ENCODE measurements around the gene KHDC4. TPM values are rescaled to one million over a fixed set of nuclear protein-coding genes. Genes with fewer than 3 reads are reported as not detected.

KHDC4 gene
- total RNA-seq, 2 experiments from 2014 or later: 82.3 to 87.2 TPM

GRCh38 chr1:155877945-155878344 lies 56.3 kb downstream of the KHDC4 start:
- Mint-ChIP-seq H3K4me1 (ENCODE audit: low read depth) (no peaks in the 10 kb centered on the region), H3K4me3 (no peak overlapping the region)

GRCh38 chr1:155873860-155874259 lies 60.4 kb downstream of the KHDC4 start:
- Mint-ChIP-seq H3K36me3 (ENCODE audit: low read depth) (no peaks in the 10 kb centered on the region), H3K27ac (no peak overlapping the region), H3K27me3 (ENCODE audit: low read depth) (no peaks in the 10 kb centered on the region), H3K9me3 (no peaks in the 10 kb centered on the region), H3K4me3 (no peak overlapping the region), H3K4me1 (ENCODE audit: low read depth) (no peaks in the 10 kb centered on the region)
- no peak for DNase-seq
- intact Hi-C loops (cut with micrococcal nuclease): no loop called here
- CTCF ChIA-PET: no interaction called here

More at GRCh38 chr1:155877945-155878344, 56.3 kb downstream of the KHDC4 start:
- CTCF ChIA-PET: no interaction called here
- Mint-ChIP-seq H3K27me3 (ENCODE audit: low read depth) (no peaks in the 10 kb centered on the region), H3K27ac (no peak overlapping the region), H3K9me3 (no peaks in the 10 kb centered on the region), H3K36me3 (ENCODE audit: low read depth) (no peaks in the 10 kb centered on the region)
- no peak for DNase-seq
- intact Hi-C loops (cut with micrococcal nuclease): no loop called here

DNA sequence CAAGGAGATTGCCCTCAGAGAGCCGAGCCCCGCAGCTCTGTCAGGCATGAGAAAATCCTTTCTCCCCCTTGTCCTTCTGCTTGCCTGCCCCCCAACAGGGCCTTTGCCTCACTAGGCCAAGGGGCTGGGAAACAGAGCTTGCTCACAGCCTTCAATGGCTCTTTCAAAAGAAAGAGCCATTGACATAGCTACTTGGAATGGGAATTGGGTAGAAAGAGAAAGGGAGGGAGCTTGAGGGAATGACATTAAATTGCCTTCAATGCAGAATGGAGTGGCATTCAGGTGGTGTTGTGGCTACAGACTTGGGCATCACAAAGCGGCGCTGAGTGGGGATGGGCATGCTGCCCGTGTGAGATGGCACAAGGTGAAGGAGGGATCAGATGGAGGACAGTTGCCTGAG lies 61.7 kb downstream of the KHDC4 start:
- Mint-ChIP-seq H3K27me3 (ENCODE audit: low read depth) (no peaks in the 10 kb centered on the region), H3K27ac (no peak overlapping the region), H3K4me1 (ENCODE audit: low read depth) (no peaks in the 10 kb centered on the region), H3K4me3 (no peak overlapping the region), H3K9me3 (no peaks in the 10 kb centered on the region), H3K36me3 (ENCODE audit: low read depth) (no peaks in the 10 kb centered on the region)
- CTCF ChIA-PET: interaction anchor here (0.9 kb wide), 1 partner anchor 13 kb away, joined by 3 read pairs; the partner anchor contains the start of gene SYT11
- no peak for DNase-seq
- intact Hi-C loops (cut with micrococcal nuclease): no loop called here

- intact Hi-C loops (cut with micrococcal nuclease): no loop called here
- CTCF ChIA-PET: no interaction called here
- no peaks in the 10 kb centered on the region for H3K36me3 Mint-ChIP-seq (ENCODE audit: low read depth)
- no peaks in the 10 kb centered on the region for H3K9me3 Mint-ChIP-seq
- no peaks in the 10 kb centered on the region for H3K4me1 Mint-ChIP-seq (ENCODE audit: low read depth)
- DNase-seq: no peak
- H3K4me3 Mint-ChIP-seq: no peak overlapping the region
- H3K27ac Mint-ChIP-seq: no peak overlapping the region
- no peaks in the 10 kb centered on the region for H3K27me3 Mint-ChIP-seq (ENCODE audit: low read depth)
Observed at GRCh38 chr1:155871390-155871789, 62.8 kb downstream of the KHDC4 start.

- Mint-ChIP-seq H3K9me3 (no peaks in the 10 kb centered on the region), H3K27ac (no peak overlapping the region), H3K27me3 (ENCODE audit: low read depth) (no peaks in the 10 kb centered on the region), H3K4me1 (ENCODE audit: low read depth) (no peaks in the 10 kb centered on the region), H3K36me3 (ENCODE audit: low read depth) (no peaks in the 10 kb centered on the region), H3K4me3 (no peak overlapping the region)
- DNase-seq: no peak
- intact Hi-C loops (cut with micrococcal nuclease): no loop called here
- CTCF ChIA-PET: no interaction called here
Observed at GRCh38 chr1:155867766-155868165, 66.4 kb downstream of the KHDC4 start.

GRCh38 chr1:155864393-155864792 lies 69.8 kb downstream of the KHDC4 start:
- Mint-ChIP-seq H3K27ac (no peak overlapping the region), H3K27me3 (ENCODE audit: low read depth) (peaks cover 23% of the 10 kb centered on the region), H3K9me3 (no peaks in the 10 kb centered on the region), H3K4me3 (no peak overlapping the region), H3K36me3 (ENCODE audit: low read depth) (no peaks in the 10 kb centered on the region), H3K4me1 (ENCODE audit: low read depth) (peaks cover 14% of the 10 kb centered on the region)
- CTCF ChIA-PET: interaction anchor here (0.6 kb wide), 1 partner anchor 35 kb away, joined by 4 read pairs; no protein-coding TSS in a partner anchor
- no peak for DNase-seq
- intact Hi-C loops (cut with micrococcal nuclease): loop anchor here (5.0 kb wide), 1 partner anchor 602 kb away; the partner anchor contains the start of gene SCAMP3

Small RNA genes lying within 50 kb of the gene (microRNA-seq; reads per million reads assigned to microRNA genes)
- gene MIR6738 (ENCODE audit: borderline microRNAs expressed, borderline replicate concordance): not detected

Other genes with a start within 250 kb of the KHDC4 start
- 10 to 100 TPM; 54.8 to 59.5 TPM for gene YY1AP1, start 245.6 kb downstream of the KHDC4 start, total RNA-seq
- gene DAP3, start 245.3 kb downstream of the KHDC4 start, total RNA-seq: 100 to 1,000 TPM; 137 to 141 TPM
- 10 to 100 TPM; 36.6 to 37.1 TPM for gene GON4L, start 77.2 kb downstream of the KHDC4 start, total RNA-seq
- 1 to 10 TPM; 6.3 to 7.0 TPM for gene SYT11, start 74.8 kb downstream of the KHDC4 start, total RNA-seq
- gene RIT1, start 23.1 kb downstream of the KHDC4 start, total RNA-seq: 10 to 100 TPM; 17.1 to 21.3 TPM
- under 1 TPM in 1 of 2 experiments, not detected in 1; 0.29 TPM for gene RXFP4, start 7.2 kb upstream of the KHDC4 start, total RNA-seq
- gene ARHGEF2, start 44.1 kb upstream of the KHDC4 start, total RNA-seq: 100 to 1,000 TPM; 154 to 159 TPM
- gene SSR2, start 86.5 kb upstream of the KHDC4 start, total RNA-seq: 100 to 1,000 TPM; 141 to 142 TPM
- 10 to 100 TPM; 27.1 to 27.4 TPM for gene UBQLN4, start 119.4 kb upstream of the KHDC4 start, total RNA-seq
- 10 to 100 TPM; 54.9 to 55.9 TPM for gene LAMTOR2, start 120.4 kb upstream of the KHDC4 start, total RNA-seq
- gene RAB25, start 126.7 kb upstream of the KHDC4 start, total RNA-seq: 1 to 10 TPM; 1.3 TPM
- under 1 TPM; 0.22 to 0.36 TPM for gene MEX3A, start 148.1 kb upstream of the KHDC4 start, total RNA-seq
- 10 to 100 TPM; 62.1 to 62.6 TPM for gene LMNA, start 180.3 kb upstream of the KHDC4 start, total RNA-seq
- 10 to 100 TPM; 17.4 to 17.5 TPM for gene SEMA4A, start 219.2 kb upstream of the KHDC4 start, total RNA-seq